GM21825 (cell line): ENCODE data around the gene TADA1.
A peak's percentile ranks its signal among the peaks of the same experiment; 100 is the strongest.
"Not testable (repeated sequence)": the region's sequence is repeated elsewhere in the genome, so short reads cannot be mapped to it uniquely, and the experiment has no call there.

Experiments used
- ATAC-seq: cut with Tn5 transposase; IDR thresholded peaks from one replicate; pipeline ENCODE4 v1.9.1; 2021; ENCODE audit warnings: mild to moderate bottlenecking, moderate library complexity; ENCODE audit not compliant: unreplicated experiment

The TADA1 gene

GRCh38 chr1:166899769-166900168, 23.7 kb upstream of the TADA1 start:
- no peak for ATAC-seq

DNA sequence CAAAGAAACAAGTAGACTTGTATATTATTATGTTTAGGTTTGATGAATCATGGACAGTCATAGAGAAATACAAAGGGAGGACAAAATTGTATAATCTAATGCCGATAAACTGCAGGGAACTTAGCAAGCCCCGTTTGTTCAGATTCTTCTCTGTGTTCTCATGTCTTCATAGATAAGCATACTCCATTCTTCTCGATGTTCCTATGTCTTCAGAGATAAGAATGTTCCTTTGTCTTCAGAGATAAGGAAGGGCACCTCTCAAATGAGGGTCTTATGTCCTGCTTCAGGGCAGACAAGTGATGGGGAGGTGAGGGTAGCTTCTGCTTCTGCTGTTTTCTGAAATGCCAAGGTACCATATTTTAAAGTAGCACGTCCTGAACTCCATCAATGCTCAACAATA, 19.7 kb upstream of the TADA1 start:
- ATAC-seq, result no peak

- ATAC-seq, result no peak
Observed at GRCh38 chr1:166889776-166890175, 13.7 kb upstream of the TADA1 start.

DNA sequence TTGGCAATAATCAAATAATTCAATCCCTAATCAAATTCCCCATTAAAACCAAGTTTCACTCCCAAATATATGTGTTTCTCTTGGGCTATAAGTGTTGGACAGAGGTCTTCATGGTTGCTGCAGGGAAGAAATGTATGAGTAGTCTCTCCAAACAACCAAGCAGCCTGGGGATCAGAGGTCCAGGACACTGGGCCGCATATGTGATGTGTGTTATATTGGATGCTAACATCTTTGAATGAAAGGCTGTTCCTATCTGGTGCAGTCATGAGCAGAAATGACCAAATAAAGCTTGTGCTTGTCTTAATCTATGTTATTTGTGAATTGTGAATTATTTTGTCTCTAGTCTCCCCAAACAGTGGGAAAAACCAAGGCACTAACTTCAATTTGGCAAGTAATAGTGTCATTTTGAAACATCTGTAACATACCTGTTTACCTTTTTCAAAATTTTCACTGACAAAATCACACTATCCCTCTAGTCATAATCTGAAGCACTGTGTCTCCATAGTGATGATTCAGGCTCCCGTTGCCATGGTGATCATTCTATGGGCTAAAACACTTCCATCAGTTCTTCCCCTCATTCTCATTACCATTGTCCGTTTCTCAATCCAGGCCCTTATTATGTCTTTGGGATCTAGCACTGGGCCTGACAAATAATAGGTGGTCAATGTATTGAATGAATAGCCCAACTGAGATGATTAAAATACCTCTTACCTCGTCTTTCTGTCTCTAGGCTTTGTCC, 12.5 kb upstream of the TADA1 start:
- ATAC-seq, result no peak

DNA sequence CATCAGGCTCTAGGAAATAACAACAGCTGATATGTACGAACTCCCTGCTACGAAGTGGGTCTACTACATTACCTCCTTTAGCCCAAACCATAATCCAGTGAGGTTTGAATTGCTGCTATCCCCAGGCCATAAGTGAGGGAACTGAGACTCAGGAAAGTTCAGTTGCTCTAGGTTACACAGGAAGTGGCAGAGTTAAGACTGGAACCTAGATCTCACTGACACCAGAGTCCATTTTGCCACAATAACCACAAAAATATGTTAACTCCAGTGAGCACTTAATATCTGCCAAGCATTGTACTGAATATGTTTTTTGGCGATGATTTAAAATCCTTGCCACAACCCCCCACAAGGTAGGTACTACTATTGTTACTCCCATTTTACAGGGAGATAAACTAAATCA, 8.9 kb upstream of the TADA1 start:
- no peak for ATAC-seq

DNA sequence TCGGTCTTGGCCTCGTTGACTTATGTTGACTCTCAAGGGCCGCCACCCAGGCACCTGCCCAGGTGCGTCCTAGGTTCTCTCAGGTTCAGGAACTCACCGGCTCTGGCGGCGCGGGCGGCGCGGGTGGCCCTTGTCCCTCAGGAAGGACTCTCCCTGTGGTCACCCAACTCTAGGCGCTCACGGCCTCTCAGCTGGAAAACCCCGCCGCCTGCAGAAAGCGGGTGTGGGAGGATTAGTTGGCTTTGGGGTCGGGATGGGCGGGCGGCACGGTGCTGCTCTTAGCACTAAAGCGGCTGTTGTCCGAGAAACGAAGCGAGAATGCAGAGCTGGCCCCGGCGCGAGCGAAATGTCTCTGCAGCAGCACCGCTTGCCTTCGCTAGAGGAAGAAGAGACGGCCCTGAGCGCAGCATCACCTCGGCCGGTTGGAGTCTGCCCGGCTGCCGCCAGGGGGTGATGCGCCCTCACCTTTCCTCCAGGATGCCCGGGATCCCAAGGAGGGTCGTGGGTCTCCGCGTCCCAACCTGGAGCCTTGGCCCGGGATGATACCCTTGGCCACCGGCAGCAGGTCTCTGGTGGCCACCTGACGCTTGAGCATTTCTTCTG, 8.1 kb upstream of the TADA1 start:
- ATAC-seq, result no peak

DNA sequence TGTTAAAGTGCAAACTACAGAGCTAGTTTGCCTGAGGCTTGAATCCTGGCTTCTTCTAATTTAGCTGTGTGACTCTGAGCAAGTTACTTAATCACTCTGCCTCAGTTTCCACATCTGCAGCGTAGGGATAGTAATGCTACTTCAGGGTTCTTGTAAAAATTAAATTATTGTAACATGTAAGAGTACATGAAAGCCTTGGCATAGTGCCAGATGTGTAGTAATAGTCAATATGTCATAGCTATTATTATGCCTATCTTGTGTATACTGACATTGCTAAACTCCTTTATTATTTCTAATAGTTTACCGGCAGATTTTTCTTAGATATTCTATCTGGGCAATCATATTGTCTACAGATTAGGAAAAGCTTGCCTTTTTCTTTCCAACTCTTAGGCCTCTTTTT, 6.8 kb upstream of the TADA1 start:
- no peak for ATAC-seq

DNA sequence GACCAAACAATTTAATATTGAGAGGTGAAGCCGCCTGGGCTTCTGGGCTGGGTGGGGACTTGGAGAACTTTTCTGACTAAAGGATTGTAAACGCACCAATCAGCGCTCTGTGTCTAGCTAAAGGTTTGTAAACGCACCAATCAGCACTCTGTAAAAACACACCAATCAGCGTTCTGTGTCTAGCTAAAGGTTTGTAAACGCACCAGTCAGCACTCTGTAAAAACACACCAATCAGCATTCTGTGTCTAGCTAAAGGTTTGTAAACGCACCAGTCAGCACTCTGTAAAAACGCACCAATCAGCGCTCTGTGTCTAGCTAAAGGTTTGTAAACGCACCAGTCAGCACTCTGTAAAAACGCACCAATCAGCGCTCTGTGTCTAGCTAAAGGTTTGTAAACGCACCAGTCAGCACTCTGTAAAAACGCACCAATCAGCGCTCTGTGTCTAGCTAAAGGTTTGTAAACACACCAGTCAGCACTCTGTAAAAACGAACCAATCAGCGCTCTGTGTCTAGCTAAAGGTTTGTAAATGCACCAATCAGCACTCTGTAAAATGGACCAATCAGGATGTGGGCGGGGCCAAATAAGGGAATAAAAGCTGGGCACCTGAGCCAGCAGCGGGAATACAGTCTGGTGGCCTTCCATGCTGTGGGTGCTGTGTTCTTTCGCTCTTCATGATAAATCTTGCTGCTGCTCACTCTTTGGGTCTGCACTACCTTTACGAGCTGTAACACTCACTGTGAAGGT, 2.3 kb upstream of the TADA1 start:
- not testable (repeated sequence) for ATAC-seq

- peak; percentile 2 for ATAC-seq
Observed at GRCh38 chr1:166876540-166876838, 425 bp upstream of the TADA1 start.

DNA sequence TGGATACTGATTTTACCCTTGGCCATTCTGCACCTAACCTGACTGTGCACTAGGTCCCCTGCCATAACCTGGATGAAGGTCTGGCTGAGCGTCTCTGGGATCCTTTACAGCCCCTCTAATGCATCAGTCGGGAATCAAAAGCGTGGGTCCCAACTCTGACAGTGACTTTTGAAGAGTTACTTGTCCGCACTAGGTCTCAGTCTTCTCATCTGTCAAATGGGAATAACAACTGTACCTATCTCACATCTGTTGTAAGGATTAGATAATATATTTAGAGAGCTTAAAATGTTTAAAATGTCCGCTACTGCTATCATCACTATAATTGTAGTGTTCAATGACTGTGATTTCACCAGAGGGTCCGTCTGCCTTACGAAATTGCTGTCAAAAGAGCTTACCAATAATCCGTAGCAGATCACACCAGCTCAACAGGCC, 746 bp downstream of the TADA1 start:
- no peak for ATAC-seq

DNA sequence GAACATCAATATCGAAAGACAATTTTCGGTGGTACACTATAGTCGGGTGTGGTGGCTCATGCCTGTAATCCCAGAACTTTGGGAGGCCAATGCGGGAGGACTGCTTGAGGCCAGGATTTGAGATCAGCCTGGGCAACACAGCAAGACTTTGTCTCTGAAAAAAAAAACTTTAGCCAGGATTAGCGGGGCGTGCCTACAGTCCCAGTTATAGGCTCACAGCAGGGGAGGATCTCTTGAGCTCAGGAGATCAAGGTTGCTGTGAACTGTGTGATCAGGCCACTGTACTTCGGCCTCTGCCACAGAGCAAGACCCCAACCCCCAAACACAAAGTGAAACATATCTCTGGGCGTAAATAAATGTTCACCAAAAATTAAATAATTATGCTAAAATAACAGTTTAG, 1.6 kb downstream of the TADA1 start:
- no peak for ATAC-seq

DNA sequence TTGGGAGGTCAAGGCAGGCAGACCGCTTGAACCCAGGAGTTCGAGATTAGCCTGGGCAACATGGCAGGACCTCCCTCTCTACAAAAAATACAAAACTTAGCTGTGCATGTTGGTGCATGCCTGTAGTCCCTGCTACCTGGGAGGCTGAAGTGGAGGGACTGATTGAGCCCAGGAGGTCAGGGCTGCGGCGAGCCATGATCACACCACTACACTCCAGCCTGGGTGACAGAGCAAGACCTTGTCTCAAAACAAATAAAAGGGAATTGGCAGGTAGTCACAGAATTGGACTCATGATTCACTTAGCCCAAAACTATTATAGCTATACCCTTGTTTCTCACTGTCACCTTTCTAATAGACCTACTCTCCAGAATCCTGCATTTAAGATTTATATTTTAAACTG, 5.5 kb downstream of the TADA1 start:
- no peak for ATAC-seq

DNA sequence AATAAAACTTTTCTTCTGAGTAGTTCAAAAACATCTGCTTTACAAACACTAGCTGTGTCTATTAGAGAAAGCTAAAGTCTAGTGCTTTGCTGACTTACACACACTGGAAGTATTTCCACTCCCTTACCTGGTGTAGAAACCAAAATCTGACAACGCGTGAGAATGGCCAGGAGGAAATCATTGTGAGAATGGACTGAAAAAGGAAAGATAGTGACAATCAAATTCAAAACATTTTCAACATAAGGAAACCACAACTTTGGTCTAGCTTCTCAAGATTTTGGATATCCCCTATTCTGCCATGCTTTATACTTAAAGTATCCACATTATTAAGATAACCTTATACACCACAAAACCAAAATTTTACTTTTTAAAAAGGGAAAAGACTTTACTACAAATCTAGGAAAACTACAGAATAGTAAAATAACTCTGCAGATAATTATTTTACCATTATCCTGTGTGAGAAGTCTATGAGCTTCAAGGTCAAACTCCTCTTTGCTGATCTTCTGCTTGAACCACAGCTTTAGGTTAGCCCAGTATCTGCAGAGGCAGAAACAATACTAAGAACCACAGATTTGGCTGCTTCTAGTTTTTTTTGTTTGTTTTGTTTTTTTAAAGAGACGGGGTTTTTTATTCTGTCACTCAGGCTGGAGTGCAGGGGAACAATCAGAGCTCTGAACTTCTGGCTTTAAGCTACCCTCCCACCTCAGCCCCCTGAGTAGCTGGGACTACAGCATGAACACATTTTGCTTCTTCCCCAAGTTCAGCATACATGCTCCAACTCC, 6.6 kb downstream of the TADA1 start:
- no peak for ATAC-seq

DNA sequence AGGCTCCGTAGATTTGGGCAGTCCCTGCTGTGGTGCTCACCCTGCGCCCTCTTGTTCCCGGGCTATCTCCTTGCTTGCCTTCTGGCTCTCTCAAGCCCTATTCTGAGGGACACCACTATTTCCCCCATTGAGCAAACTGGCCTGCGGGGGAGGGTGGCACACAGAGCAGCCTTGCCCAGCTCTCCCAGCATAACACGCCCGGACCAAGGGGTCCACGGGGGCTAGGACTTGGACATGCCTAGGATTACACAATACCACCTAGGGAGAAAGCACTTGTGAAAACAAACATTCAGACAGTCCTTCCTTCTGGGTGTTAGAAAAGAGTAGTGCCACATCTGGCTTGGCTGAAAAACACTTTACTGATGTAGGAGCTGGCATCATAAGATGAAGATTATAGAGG, 7.4 kb downstream of the TADA1 start:
- no peak for ATAC-seq

DNA sequence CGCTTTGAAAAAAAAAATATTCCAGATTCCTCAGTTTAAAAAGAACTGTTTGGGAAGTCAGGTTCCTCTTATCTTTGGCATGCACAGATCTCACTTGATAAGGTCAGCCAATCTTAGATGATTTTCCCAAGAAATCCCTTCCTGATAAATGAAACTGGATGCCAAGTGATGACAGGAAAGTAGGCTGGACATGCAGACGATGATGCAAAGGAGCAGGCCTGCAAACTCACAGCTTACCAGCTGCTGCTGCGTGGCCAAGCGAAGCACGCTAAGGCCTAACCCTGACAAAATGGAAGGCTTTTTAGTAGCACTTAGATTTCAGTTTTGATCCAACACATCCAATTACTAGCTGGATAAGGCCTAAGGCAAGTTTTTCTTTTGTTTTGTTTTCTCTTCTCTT, 10.1 kb downstream of the TADA1 start:
- ATAC-seq, result no peak

GRCh38 chr1:166859597-166859996, 16.5 kb downstream of the TADA1 start:
- ATAC-seq, result no peak

GRCh38 chr1:166858726-166859419, 17.2 kb downstream of the TADA1 start:
- no peak for ATAC-seq

DNA sequence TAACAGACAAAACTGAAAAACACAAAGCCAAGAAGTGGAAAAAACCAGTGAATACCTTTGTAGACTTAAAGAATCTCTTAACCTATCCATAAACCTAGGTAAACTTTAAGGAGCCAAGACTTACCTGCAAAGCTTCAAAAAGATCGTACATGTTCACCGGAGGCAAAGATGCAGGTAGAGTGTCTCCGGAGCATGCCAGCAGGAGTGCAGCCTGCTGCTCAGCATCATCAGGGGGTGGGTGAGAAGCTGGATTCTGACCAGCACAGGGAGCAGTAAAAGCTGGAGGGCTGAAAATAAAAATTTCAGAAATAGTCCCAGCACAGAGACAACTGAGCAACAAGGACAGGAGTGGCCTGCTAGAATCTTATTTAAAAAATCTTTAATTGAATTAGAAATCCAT, 18.1 kb downstream of the TADA1 start:
- no peak for ATAC-seq

DNA sequence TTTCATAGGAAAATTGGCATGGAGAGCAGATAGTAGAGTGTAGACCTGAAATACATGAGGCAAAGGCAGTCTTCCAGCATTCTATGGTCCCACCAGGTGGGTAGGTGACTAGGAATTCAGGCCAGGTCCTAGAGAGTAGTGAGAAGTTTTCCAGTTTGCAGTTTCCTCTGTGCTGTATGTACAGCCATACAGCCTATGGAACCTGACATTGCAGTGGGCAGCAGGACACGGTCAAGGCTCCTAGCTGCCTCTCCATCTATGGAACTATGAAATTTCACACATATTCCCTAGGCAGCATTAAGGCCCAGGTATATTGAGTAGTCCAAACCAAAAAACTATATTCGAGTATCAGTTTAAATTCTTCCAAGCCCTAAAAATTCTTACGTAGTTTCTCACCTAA, 20.5 kb downstream of the TADA1 start:
- ATAC-seq, result no peak

DNA sequence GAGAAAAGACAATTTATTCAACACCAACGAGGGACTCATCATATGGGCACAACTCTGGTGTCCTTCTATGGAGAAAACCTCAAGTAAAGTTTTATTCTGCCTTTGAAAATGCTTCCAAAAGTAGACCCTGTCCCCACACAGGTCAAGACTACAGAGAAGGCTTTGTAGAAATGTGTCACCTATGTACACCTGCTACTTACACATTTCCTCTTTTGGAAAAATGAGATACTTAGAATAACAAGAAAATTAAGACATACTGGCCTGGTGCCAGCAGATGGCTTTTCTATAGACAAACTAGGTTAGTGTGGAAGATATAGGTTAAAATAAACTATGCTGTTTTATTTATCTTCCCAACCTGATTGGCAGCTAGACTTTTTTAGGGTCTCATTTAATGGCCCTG, 23.1 kb downstream of the TADA1 start:
- ATAC-seq, result no peak

DNA sequence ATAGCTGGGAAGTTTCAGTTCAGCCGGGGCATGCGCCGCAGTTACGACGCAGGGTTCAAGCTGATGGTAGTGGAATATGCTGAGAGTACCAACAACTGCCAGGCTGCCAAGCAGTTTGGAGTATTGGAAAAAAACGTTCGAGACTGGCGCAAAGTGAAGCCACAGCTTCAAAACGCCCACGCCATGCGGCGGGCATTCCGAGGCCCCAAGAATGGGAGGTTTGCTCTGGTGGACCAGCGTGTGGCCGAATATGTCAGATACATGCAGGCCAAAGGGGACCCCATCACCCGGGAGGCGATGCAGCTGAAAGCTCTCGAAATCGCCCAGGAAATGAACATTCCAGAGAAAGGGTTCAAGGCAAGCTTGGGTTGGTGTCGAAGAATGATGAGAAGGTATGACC, 26.9 kb downstream of the TADA1 start:
- no peak for ATAC-seq
